ENCODE data around the gene JUND. TPM values are rescaled to one million over a fixed set of nuclear protein-coding genes. Genes with fewer than 3 reads are reported as not detected.

JUND gene
- 80.3 and 124 TPM in 2 replicates for total RNA-seq

GRCh38 chr19:18281082-18282020 is at the start of gene JUND:
Gene JUND (minus strand): TSS chr19:18281622. CDS start chr19:18281484, 138 bp downstream.

GRCh38 chr19:18322759-18323460 is 41.5 kb upstream of the JUND start, which contains the start of gene LSM4:
Gene LSM4 (minus strand): TSS chr19:18323076. CDS start chr19:18323020, 56 bp downstream.

GRCh38 chr19:18274219-18274780 is 7.1 kb downstream of the JUND start, which contains the start of gene IQCN:
Gene IQCN (minus strand): TSS chr19:18274452. CDS start chr19:18269478, 4,974 bp downstream.

Other genes starting within 250 kb of the JUND start
- 0.19 and 0.28 TPM in 2 replicates for gene IL12RB1, start 194.7 kb downstream of the JUND start, total RNA-seq
- gene MAST3, start 183.8 kb downstream of the JUND start, total RNA-seq: 2.1 and 3.1 TPM in 2 replicates
- gene PIK3R2, start 128.5 kb downstream of the JUND start, total RNA-seq: 11.1 and 11.3 TPM in 2 replicates
- gene IFI30, start 107.8 kb downstream of the JUND start, total RNA-seq: 74.4 and 75.5 TPM in 2 replicates
- gene MPV17L2, start 88.4 kb downstream of the JUND start, total RNA-seq: 12.1 and 22.0 TPM in 2 replicates
- gene RAB3A, start 77.6 kb downstream of the JUND start, total RNA-seq: 1.9 and 2.5 TPM in 2 replicates
- 4.2 and 28.8 TPM in 2 replicates for gene PDE4C, start 55.2 kb downstream of the JUND start, total RNA-seq
- gene IQCN, start 7.2 kb downstream of the JUND start, total RNA-seq: 0.19 and 0.56 TPM in 2 replicates
- 80.6 and 206 TPM in 2 replicates for gene LSM4, start 41.5 kb upstream of the JUND start, total RNA-seq
- 31.1 and 61.2 TPM in 2 replicates for gene PGPEP1, start 59.0 kb upstream of the JUND start, total RNA-seq
- gene GDF15, start 104.5 kb upstream of the JUND start, total RNA-seq: 57.1 and 243 TPM in 2 replicates
- under 0.01 TPM in 1 of 2 replicates, not detected in the other for gene LRRC25, start 116.0 kb upstream of the JUND start, total RNA-seq
- gene SSBP4, start 137.8 kb upstream of the JUND start, total RNA-seq: 67.7 and 68.1 TPM in 2 replicates
- gene ISYNA1, start 156.5 kb upstream of the JUND start, total RNA-seq: 10.7 and 17.8 TPM in 2 replicates
- 13.6 and 15.8 TPM in 2 replicates for gene ELL, start 240.4 kb upstream of the JUND start, total RNA-seq

Data from regular cardiac myocyte (primary cell).